Thoracic aorta (tissue), 2 donors: ENCODE results near the gene ALS2CL. TPM values are rescaled to one million over a fixed set of nuclear protein-coding genes. Genes with fewer than 3 reads are reported as not detected.

Experiments
- ATAC-seq: fragments of 150-250 bp; one replicate; pipeline ENCODE4 v1.8.0; 2017; ENCODE audit warnings: low read depth; ENCODE audit not compliant: insufficient number of reproducible peaks, low FRiP score
- DNase-seq: peaks from one replicate; pipeline ENCODE4 v3.0.0-alpha.2; 2020; ENCODE audit warnings: low spot score
- H3K27ac ChIP-seq, 2 donors: fragments of 200-600 bp; sonication (generic); 1 replicate in 1 of 2; 2 replicates in 1 of 2; pipeline ENCODE4 v1.5.1; 2016; ENCODE audit warnings: mild to moderate bottlenecking in 2 of 2, moderate library complexity in 2 of 2
- H3K27me3 ChIP-seq: fragments of 200-600 bp; sonication (generic); replicated peaks from 2 replicates; pipeline ENCODE4 v1.6.0; 2016; ENCODE audit warnings: mild to moderate bottlenecking; ENCODE audit not compliant: insufficient read depth
- H3K36me3 ChIP-seq: fragments of 200-600 bp; sonication (generic); one replicate; pipeline ENCODE4 v1.5.1; 2016
- H3K4me1 ChIP-seq, 2 donors: fragments of 200-600 bp; sonication (generic); 1 replicate in 1 of 2; 2 replicates in 1 of 2; pipeline versions ENCODE4 v1.5.1 to v1.6.0; 2016; ENCODE audit warnings: low read depth in 2 of 2, mild to moderate bottlenecking in 1 of 2; ENCODE audit not compliant: control insufficient read depth in 1 of 2
- H3K4me3 ChIP-seq: fragments of 200-600 bp; sonication (generic); 2 replicates; pipeline ENCODE4 v1.5.1; 2016; ENCODE audit warnings: mild to moderate bottlenecking
- H3K9me3 ChIP-seq: fragments of 200-600 bp; sonication (generic); 2 replicates; pipeline ENCODE4 v1.5.1; 2016
- CTCF ChIP-seq: fragments of 200-600 bp; sonication (generic); IDR thresholded peaks from one replicate; pipeline ENCODE4 v1.5.1; 2019; ENCODE audit warnings: antibody characterized with exemption
- total RNA-seq, 2 donors: library from RNA; depleted of rRNA; stranded (reverse); fragments of >200 nt; gene quantifications; one replicate each; pipeline versions ENCODE4 v1.1.0 to v1.2.3, GENCODE V29; 2016

Gene ALS2CL
- total RNA-seq, 2 donors from 2014 or later = 25.2 to 41.7 TPM

GRCh38 chr3:46648096-46648495, 45.4 kb downstream of the ALS2CL start:
- Histone ChIP-seq H3K9me3 (no peaks in the 10 kb centered on the region), H3K27me3 (no peaks in the 10 kb centered on the region), H3K4me3 (no peak overlapping the region), H3K27ac (no peak overlapping the region), H3K36me3 (no peaks in the 10 kb centered on the region), H3K4me1 (no peaks in the 10 kb centered on the region)
- ATAC-seq = no peak
- no peak for DNase-seq
- TF ChIP-seq CTCF = no peak

GRCh38 chr3:46646700-46647099, 46.8 kb downstream of the ALS2CL start:
- H3K9me3 ChIP-seq = no peaks in the 10 kb centered on the region
- no peak overlapping the region for H3K4me3 ChIP-seq
- DNase-seq (no peak), ATAC-seq (no peak)
- no peaks in the 10 kb centered on the region for H3K27me3 ChIP-seq
- no peak for TF ChIP-seq CTCF
- H3K27ac ChIP-seq = no peak overlapping the region
- no peaks in the 10 kb centered on the region for H3K36me3 ChIP-seq
- H3K4me1 ChIP-seq = no peaks in the 10 kb centered on the region

GRCh38 chr3:46643701-46644100, 49.8 kb downstream of the ALS2CL start:
- Histone ChIP-seq H3K36me3 (no peaks in the 10 kb centered on the region), H3K4me1 (no peaks in the 10 kb centered on the region), H3K9me3 (no peaks in the 10 kb centered on the region), H3K27me3 (no peaks in the 10 kb centered on the region), H3K4me3 (no peak overlapping the region), H3K27ac (no peak overlapping the region)
- ATAC-seq (no peak), DNase-seq (no peak)
- no peak for TF ChIP-seq CTCF

GRCh38 chr3:46642971-46643370, 50.5 kb downstream of the ALS2CL start:
- Histone ChIP-seq H3K36me3 (no peaks in the 10 kb centered on the region), H3K27ac (no peak overlapping the region), H3K4me3 (no peak overlapping the region), H3K4me1 (no peaks in the 10 kb centered on the region), H3K27me3 (no peaks in the 10 kb centered on the region), H3K9me3 (no peaks in the 10 kb centered on the region)
- ATAC-seq (no peak), DNase-seq (no peak)
- TF ChIP-seq CTCF = no peak

- ATAC-seq (no peak), DNase-seq (no peak)
- TF ChIP-seq CTCF = no peak
- Histone ChIP-seq H3K27me3 (no peaks in the 10 kb centered on the region), H3K27ac (no peak overlapping the region), H3K36me3 (no peaks in the 10 kb centered on the region), H3K4me3 (no peak overlapping the region), H3K9me3 (no peaks in the 10 kb centered on the region), H3K4me1 (no peaks in the 10 kb centered on the region)
These were observed 52.6 kb downstream of the ALS2CL start for GRCh38 chr3:46640927-46641326.
